ENCODE results near the gene CENPV.

GRCh38 chr17:16338391-16338790, 14.9 kb downstream of the CENPV start:
- TF ChIP-seq EZH2 (IDR thresholded peaks at IDR 0.05): no peak
- no peak for TF ChIP-seq CTCF (IDR thresholded peaks at IDR 0.05)
- TF ChIP-seq EZH2phosphoT487 (IDR thresholded peaks at IDR 0.05): no peak

Data from neural progenitor cell (in vitro differentiated cells).